GM18868 (cell line): Measurements from ENCODE around the gene RTL9.
A peak's percentile ranks its signal among the peaks of the same experiment; 100 is the strongest.
"Not testable (repeated sequence)": the region's sequence is repeated elsewhere in the genome, so short reads cannot be mapped to it uniquely, and the experiment has no call there.

Experiments used
- ATAC-seq: cut with Tn5 transposase; IDR thresholded peaks from one replicate; pipeline ENCODE4 v1.9.1; 2021; ENCODE audit warnings: mild to moderate bottlenecking, moderate library complexity; ENCODE audit not compliant: unreplicated experiment

RTL9 gene

DNA sequence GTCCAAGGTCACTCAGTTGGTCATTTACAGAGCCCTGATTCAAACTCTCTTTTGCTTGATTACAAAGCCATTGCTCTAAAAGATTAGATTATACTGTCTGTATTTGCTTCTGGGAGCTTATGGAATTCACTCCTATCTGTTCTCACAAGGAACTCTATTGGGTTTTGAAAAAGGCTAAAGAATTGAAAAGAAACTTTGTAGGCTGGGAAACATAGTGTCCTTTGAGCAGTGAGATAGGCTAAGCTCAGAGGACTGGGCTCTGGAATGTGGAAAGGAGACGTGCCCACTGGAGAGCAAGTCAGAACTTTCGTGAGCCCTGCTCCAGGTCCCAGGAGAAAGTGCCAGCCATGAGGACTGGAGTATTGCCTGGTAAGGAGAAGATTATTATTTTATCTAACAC lies at the start of gene RTL9:
TSS of gene RTL9 (plus strand) at position 301 of the 400 bp plus-strand sequence. CDS start 91,770 bp downstream, outside the sequence.
- no peak for ATAC-seq

GRCh38 chrX:110310000-110310790 lies 48.5 kb upstream of the RTL9 start:
- ATAC-seq: peak; percentile 3

DNA sequence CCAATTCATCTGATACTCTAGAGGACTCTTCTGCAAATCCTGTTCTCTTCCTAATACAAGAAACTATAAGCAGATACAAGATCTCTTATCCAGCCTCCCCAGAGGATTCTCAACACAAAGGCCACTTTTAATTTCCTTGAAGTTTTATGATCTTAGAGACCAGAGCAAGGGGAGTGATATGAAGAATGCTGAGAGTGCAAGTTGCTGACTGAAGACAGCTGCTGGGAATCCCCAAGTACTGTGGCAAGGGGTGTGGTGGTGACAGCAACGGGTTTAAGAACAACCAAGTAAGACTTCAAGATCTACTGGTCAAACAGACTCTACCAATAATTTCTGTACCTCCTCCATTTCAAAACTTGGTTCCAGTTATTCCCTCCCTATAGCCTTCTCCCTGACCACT lies 47.8 kb upstream of the RTL9 start:
- peak; percentile 93 for ATAC-seq

- ATAC-seq: no peak
Measured at GRCh38 chrX:110311437-110312230, 47.0 kb upstream of the RTL9 start.

GRCh38 chrX:110315551-110315950 lies 43.1 kb upstream of the RTL9 start:
- peak; percentile 30 for ATAC-seq

- ATAC-seq: no peak
Measured at GRCh38 chrX:110316351-110317060, 42.1 kb upstream of the RTL9 start.

- peak; percentile 9 for ATAC-seq
Measured at GRCh38 chrX:110317061-110317819, 41.4 kb upstream of the RTL9 start.

DNA sequence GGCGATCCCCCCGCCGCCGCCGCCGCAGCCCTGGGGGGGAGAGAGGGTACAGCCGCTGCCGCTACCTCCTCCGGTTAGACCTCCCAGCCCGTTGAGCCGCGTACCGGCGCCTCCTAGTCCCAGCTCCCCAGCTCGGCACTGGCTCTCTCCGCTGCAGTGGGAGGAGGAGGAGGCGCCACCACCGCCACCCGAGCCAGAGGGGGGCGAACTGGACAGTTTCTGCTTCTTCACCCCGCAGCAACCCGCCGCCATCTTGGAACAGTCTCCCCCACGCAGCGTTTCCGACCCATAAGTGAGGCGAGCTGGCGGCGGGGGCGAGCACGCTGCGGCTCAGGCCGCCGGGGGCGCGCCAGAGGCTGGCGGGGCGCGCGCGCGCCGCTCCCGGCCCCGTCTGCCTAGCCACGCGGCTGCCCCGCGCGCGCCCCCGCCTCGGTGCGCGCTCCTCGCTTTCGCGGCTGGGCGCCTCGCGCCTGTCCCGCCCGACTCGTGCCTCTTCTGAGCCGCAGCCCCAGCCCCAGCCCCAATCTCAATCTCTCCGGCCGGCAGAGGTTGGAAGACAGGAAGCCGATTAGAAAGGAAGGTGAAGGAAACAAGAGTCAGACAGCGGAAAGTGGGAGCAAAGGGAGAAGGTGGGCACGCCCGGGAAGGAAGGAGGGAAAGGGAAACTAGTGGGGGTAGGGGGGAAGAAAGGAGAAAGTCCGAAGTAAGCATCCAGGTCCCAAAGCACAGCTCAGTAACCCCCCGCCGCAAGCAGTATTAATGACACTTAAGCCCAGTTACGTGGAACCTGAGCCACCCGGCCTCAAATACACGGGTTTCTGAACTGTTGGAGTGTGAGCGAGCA lies 40.6 kb upstream of the RTL9 start, which contains the start of gene AMMECR1:
TSS of gene AMMECR1 (minus strand) at position 266 of the 844 bp plus-strand sequence. CDS start at position 252, 14 bp downstream.
- peak; percentile 70 for ATAC-seq

DNA sequence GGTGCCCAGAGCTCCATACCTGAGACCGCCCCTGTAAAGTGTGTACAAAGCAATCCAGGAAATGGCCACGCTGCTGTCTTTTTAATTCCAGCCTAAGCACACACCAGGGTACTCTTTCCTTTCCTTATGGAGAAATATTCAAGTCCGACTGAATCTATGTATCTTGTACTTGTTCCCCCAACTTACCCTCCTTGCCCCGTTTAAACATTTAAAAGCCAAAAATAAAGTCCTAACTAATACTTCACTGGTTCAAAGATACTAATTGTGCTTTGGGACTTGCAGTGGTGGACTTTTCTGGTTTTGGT lies 40.0 kb upstream of the RTL9 start:
- peak; percentile 14 for ATAC-seq

DNA sequence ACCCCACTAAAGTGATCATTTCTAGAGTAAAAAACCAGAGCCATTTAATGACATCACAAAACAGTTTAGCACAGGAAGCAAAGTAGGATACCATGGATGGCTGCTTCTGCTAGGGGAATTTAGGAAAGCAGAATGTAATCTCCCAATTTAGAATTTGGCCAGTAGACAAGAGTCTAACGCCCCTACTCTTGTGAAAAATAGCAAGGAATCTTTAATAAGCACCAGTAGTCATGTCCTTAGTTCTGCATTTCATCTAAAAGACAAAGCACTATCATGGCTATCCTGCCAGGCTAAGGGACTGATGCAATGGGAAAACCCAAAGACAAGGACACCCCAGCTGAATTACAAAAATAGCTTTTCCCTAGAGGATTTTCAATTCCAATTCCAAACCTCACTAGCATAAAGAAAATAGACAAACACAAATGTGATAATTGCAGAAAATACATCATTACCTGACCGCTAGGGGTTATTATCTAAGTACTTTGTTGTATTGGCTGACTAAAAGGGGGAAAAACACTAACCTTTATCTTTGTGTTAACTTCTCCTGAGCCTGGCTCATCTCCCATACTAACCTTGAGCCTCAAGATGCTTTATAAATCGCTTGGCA lies 38.2 kb upstream of the RTL9 start:
- ATAC-seq: no peak

DNA sequence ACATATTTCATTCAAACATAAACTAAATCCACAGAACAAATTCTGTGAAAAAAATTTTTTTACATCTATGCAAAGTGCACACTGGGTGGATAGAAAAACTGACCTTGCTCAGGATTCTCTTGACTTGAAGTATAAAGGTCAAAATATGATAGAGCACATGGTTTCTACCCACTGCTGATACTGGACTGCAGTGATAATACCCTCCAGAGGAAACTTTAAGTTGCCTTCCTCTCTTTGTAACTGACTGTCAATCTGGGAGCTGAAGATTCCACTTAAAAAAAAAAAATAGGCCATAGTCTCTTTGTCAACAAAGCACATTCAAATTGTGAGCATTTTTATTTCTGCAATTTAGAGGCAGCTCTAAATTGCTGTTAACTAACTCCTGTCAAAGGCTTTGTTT lies 37.6 kb upstream of the RTL9 start:
- no peak for ATAC-seq

GRCh38 chrX:110321670-110322069 lies 37.0 kb upstream of the RTL9 start:
- ATAC-seq: no peak

- no peak for ATAC-seq
Measured at GRCh38 chrX:110322603-110323002, 36.0 kb upstream of the RTL9 start.

DNA sequence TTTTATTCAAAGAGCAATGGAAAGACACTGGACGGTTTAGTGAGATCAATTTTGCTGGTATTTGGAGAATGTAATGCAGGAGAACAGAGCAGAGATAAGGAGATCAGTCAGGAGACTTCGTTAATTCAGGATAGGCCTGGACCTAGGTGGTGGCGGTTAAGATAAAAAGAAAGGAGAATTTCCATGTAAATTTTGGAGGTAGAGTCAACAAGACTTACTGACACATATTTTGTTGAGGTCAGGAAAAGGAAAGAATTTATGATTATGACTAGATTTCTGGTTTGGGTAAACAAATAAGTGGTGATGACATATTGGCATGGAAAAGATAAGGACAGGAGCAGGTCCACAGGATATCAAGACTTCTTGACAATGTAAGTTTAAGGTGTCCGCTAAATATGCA lies 31.9 kb upstream of the RTL9 start:
- no peak for ATAC-seq

DNA sequence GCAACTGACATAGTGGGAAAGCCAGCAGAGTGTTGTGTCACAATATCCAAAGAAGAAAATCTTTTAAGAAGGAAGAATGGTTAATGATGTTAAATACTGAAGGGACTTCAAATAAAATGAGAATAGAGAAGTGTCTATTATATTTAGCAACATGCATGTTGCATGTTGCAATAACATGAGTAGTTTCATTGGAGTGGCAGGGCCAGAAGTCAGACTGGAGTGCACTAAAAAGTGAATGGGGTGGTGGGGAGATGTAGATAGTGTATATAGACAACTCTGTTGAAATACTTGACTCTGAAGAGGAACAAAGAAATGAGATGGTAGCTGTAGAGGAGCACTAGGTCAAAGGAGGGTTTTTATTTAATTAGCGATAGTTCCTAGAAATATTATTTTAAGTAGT lies 31.3 kb upstream of the RTL9 start:
- no peak for ATAC-seq

- ATAC-seq: not testable (repeated sequence)
Measured at GRCh38 chrX:110328613-110329012, 30.0 kb upstream of the RTL9 start.

DNA sequence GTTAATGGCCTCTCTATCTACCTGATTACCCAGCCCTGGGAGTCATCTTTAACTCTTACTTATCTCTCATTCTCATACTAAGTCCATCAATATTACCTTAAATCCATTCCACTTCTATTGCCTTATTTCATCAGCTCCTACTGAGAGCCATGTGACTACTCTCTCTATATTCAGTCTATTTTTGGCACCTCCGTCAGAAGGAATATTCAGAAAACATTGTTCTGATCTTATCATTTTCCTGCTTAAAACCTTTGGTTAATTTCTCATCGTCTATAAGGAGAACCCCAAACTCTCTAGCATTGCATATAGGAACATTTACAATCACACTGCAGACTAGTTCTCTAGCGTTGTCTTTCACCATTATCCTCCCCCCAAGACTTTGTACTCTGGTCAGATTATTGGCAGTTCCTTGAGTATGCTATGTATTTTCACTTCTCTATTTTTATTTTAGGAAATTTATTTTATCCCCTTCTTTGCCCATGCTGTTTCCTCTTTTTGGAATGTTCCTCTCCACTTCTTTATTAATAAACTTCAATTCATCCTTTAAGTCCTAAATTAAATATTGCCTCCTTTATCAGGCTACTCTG lies 27.1 kb upstream of the RTL9 start:
- no peak for ATAC-seq

DNA sequence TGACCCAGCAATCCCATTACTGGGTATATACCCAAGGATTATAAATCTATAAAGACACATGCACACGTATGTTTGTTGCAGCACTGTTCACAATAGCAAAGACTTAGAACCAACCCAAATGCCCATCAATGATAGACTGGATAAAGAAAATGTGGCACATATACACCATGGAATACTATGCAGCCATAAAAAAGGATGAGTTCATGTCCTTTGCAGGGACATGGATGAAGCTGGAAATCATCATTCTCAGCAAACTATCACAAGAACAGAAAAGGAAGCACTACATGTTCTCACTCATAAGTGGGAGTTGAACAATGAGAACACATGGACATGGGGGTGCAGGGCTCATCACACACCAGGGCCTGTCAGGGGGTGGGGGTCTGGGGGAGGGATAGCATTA lies 25.2 kb upstream of the RTL9 start:
- not testable (repeated sequence) for ATAC-seq

- no peak for ATAC-seq
Measured at GRCh38 chrX:110338935-110339334, 19.7 kb upstream of the RTL9 start.
